Smooth muscle cell (in vitro differentiated cells): ENCODE results near the gene POMGNT1. TPM values are rescaled to one million over a fixed set of nuclear protein-coding genes. Genes with fewer than 3 reads are reported as not detected.

Experiments used
- DNase-seq: peaks from one replicate; lab custom pipeline; 2025; ENCODE audit not compliant: unreplicated experiment; lab: John Stamatoyannopoulos, UW
- H2AFZ ChIP-seq: fragments of 200-600 bp; sonication (generic); 2 replicates; pipeline ENCODE4 v1.6.0; 2016; ENCODE audit warnings: antibody characterized with exemption, low read depth, mild to moderate bottlenecking
- H3F3A ChIP-seq: fragments of 200-600 bp; sonication (generic); 2 replicates; pipeline ENCODE4 v1.6.0; 2017; ENCODE audit warnings: antibody characterized with exemption, low read depth
- H3K27ac ChIP-seq: fragments of 200-600 bp; sonication (generic); 2 replicates; pipeline ENCODE4 v1.5.1; 2016; ENCODE audit warnings: low read depth, mild to moderate bottlenecking
- H3K27me3 ChIP-seq: fragments of 200-600 bp; sonication (generic); 2 replicates; pipeline ENCODE4 v1.6.1; 2016; ENCODE audit warnings: low read depth, mild to moderate bottlenecking
- H3K36me3 ChIP-seq: fragments of 200-600 bp; sonication (generic); 2 replicates; pipeline ENCODE4 v1.5.1; 2016; ENCODE audit warnings: low read depth
- H3K4me1 ChIP-seq: fragments of 200-600 bp; sonication (generic); 2 replicates; pipeline ENCODE4 v1.5.1; 2016; ENCODE audit warnings: low read depth
- H3K4me2 ChIP-seq: fragments of 200-600 bp; sonication (generic); 2 replicates; pipeline ENCODE4 v1.6.0; 2016; ENCODE audit warnings: mild to moderate bottlenecking
- H3K4me3 ChIP-seq: fragments of 200-600 bp; sonication (generic); 2 replicates; pipeline ENCODE4 v1.5.1; 2016; ENCODE audit warnings: mild to moderate bottlenecking
- H3K79me2 ChIP-seq: fragments of 200-600 bp; sonication (generic); 2 replicates; pipeline ENCODE4 v1.6.0; 2016; ENCODE audit warnings: low read depth, mild to moderate bottlenecking
- H3K9ac ChIP-seq: fragments of 200-600 bp; sonication (generic); 2 replicates; pipeline ENCODE4 v1.6.0; 2016; ENCODE audit warnings: low read depth
- H3K9me3 ChIP-seq: fragments of 200-600 bp; sonication (generic); replicated peaks from 2 replicates; pipeline ENCODE4 v1.5.1; 2016; ENCODE audit warnings: low read depth
- H4K20me1 ChIP-seq: fragments of 200-600 bp; sonication (generic); 2 replicates; pipeline ENCODE4 v1.6.0; 2016; ENCODE audit warnings: low read depth
- WGBS: methylation state at CpG from one replicate; pipeline ENCODE4 v1.1.7; 2016; ENCODE audit warnings: low lambda C conversion rate; 5-methylcytosine and 5-hydroxymethylcytosine counted together
- polyA plus RNA-seq: library from polyadenylated mRNA; unstranded; fragments of >200 nt; fragmentation: Nextera tagmentation; extraction: Ambion mirVana; gene quantifications from 2 replicates; pipeline ENCODE4 v1.2.1, GENCODE V29; 2016
- total RNA-seq: library from RNA; depleted of rRNA; stranded (reverse); fragments of >200 nt; gene quantifications from 2 replicates; pipeline ENCODE4 v1.2.3, GENCODE V29; 2014
- TF ChIP-seq, protein P1 (sequence below): fragments of 200-600 bp; sonication (generic); IDR thresholded peaks from 2 replicates; pipeline ENCODE4 v1.5.1; 2017; ENCODE audit warnings: borderline replicate concordance, mild to moderate bottlenecking, antibody characterized with exemption; ENCODE audit not compliant: insufficient read depth, poor library complexity, severe bottlenecking

Gene POMGNT1
- total and polyA plus RNA-seq, 2 experiments from 2014 or later = 39.4 to 72.4 TPM

DNA sequence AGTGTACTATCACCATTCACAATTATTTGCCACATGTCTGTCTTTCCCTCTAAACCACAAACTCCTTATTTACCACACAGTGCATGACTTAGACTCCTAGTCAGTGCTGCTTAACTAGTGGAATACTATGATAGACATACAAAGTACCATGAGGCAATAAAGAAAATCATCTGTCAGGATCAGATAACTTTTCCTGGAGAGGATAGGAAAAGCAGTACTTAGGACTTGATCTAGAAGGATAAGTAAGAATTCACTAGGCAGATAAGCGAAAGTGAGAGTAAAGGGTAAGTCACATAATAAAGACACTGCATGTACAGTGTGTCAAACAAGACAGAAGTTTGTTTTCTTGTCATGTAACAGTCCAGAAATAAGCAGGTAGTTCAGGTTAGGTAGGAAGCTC, 44.5 kb downstream of the POMGNT1 start:
- no peaks in the 10 kb centered on the region for H3K9me3 ChIP-seq
- H3K4me2 ChIP-seq = no peak overlapping the region
- DNase-seq = no peak
- H3F3A ChIP-seq = no peaks in the 10 kb centered on the region
- no peaks in the 10 kb centered on the region for H3K27me3 ChIP-seq
- WGBS = 94% methylated on average over 1 of the region's 1 CpG
- H3K4me3 ChIP-seq = no peak overlapping the region
- no peaks in the 10 kb centered on the region for H4K20me1 ChIP-seq
- no peaks in the 10 kb centered on the region for H3K79me2 ChIP-seq
- TF ChIP-seq, protein P1, sequence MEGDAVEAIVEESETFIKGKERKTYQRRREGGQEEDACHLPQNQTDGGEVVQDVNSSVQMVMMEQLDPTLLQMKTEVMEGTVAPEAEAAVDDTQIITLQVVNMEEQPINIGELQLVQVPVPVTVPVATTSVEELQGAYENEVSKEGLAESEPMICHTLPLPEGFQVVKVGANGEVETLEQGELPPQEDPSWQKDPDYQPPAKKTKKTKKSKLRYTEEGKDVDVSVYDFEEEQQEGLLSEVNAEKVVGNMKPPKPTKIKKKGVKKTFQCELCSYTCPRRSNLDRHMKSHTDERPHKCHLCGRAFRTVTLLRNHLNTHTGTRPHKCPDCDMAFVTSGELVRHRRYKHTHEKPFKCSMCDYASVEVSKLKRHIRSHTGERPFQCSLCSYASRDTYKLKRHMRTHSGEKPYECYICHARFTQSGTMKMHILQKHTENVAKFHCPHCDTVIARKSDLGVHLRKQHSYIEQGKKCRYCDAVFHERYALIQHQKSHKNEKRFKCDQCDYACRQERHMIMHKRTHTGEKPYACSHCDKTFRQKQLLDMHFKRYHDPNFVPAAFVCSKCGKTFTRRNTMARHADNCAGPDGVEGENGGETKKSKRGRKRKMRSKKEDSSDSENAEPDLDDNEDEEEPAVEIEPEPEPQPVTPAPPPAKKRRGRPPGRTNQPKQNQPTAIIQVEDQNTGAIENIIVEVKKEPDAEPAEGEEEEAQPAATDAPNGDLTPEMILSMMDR = no peak
- H3K9ac ChIP-seq = no peak overlapping the region
- H3K27ac ChIP-seq = no peak overlapping the region
- no peak overlapping the region for H2AFZ ChIP-seq
- no peaks in the 10 kb centered on the region for H3K4me1 ChIP-seq
- no peaks in the 10 kb centered on the region for H3K36me3 ChIP-seq

DNA sequence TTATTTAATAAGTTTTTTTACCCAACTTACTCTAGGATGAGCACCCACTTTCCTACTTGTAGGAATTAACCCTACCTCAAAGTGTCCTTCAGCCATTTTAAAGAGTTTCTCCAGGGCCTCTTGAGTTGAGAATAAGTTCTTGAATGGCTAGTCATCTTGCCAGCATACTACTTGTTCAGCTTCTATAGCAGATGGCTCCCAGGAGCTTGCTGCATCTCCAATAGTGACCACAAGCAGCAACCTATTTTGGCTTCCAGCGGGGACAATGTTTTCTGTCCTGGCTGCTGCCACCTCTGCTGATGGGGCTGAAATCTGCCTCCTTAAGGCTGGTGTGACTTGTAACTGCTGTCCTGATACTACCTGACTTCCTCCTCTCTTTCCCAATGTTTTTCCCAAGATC, 45.0 kb downstream of the POMGNT1 start:
- Histone ChIP-seq H3K27me3 (no peaks in the 10 kb centered on the region), H2AFZ (no peak overlapping the region), H3F3A (no peaks in the 10 kb centered on the region), H3K9ac (no peak overlapping the region), H3K79me2 (no peaks in the 10 kb centered on the region), H3K27ac (no peak overlapping the region), H4K20me1 (no peaks in the 10 kb centered on the region), H3K4me2 (no peak overlapping the region), H3K9me3 (no peaks in the 10 kb centered on the region), H3K4me1 (no peaks in the 10 kb centered on the region), H3K4me3 (no peak overlapping the region), H3K36me3 (no peaks in the 10 kb centered on the region)
- WGBS = 88% methylated on average over 1 of the region's 1 CpG
- TF ChIP-seq, protein P1 = no peak
- no peak for DNase-seq

DNA sequence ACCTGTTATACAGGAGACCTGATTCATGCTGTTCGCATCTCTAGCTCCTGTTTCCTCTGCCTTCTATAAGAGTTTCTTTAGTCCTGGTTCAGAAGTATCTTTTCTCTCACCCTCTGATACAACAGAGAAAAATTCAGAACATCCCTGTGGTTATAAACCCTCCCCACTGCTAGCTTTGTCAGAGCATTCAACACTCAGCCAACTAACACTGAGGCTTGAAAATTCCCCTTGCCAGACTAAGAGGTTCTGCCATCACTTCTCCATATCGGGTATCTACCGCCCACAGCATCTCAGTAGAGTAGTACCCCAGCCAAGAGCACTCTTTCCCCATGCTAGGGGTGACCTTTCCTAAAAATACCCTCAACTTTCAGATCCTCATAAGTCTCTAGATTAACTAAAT, 46.2 kb downstream of the POMGNT1 start:
- no peaks in the 10 kb centered on the region for H3K4me1 ChIP-seq
- no peaks in the 10 kb centered on the region for H3K79me2 ChIP-seq
- no peaks in the 10 kb centered on the region for H4K20me1 ChIP-seq
- DNase-seq = no peak
- no peaks in the 10 kb centered on the region for H3K36me3 ChIP-seq
- WGBS = 79% methylated on average over 3 of the region's 3 CpGs
- H2AFZ ChIP-seq = no peak overlapping the region
- H3K4me2 ChIP-seq = no peak overlapping the region
- peak overlapping the region; percentile 31 for H3K27ac ChIP-seq
- H3K4me3 ChIP-seq = no peak overlapping the region
- no peak overlapping the region for H3K9ac ChIP-seq
- no peaks in the 10 kb centered on the region for H3K27me3 ChIP-seq
- no peaks in the 10 kb centered on the region for H3F3A ChIP-seq
- no peaks in the 10 kb centered on the region for H3K9me3 ChIP-seq
- TF ChIP-seq, protein P1 = no peak

DNA sequence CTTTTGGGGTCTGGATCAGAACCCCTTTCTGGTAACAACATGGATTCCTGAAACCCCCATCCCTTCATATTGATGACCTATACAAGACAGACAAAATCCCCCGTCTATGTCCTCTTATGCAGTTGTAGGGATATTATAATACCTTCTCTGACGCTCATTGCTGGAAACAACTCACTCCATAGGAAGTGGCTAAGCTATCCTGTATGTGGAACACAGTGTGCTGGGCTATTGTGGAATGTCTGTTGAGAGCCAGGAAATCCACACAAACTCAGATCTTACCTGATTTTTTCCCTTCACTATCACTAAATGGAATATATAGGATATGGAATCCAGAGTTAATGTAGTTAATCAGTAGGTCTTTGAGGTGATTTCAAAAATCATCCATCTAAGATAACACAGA, 48.1 kb downstream of the POMGNT1 start:
- no peak for DNase-seq
- Histone ChIP-seq H3K4me2 (no peak overlapping the region), H3K4me1 (no peaks in the 10 kb centered on the region), H3K9me3 (no peaks in the 10 kb centered on the region), H3K36me3 (no peaks in the 10 kb centered on the region), H2AFZ (no peak overlapping the region), H4K20me1 (no peaks in the 10 kb centered on the region), H3K9ac (no peak overlapping the region), H3K27ac (no peak overlapping the region), H3K4me3 (no peak overlapping the region), H3K79me2 (no peaks in the 10 kb centered on the region), H3F3A (no peaks in the 10 kb centered on the region), H3K27me3 (no peaks in the 10 kb centered on the region)
- 95% methylated on average over 2 of the region's 2 CpGs for WGBS
- TF ChIP-seq, protein P1 = no peak
